GM23338 (cell line): ENCODE results near the gene HLCS.

ENCODE experiments used
- CTCF ChIP-seq, 2 experiments: fragments of 200-600 bp in 1 of 2; sonication (generic) in 1 of 2; conservative IDR thresholded peaks; 2 replicates each; pipeline versions ENCODE4 v1.5.1 to v1.6.1; 2016 to 2017; ENCODE audit warnings: antibody characterized with exemption in 2 of 2, low read depth in 2 of 2, mild to moderate bottlenecking in 2 of 2, moderate library complexity in 1 of 2
- EZH2 ChIP-seq: fragments of 200-600 bp; sonication (generic); IDR thresholded peaks from one replicate; pipeline ENCODE4 v1.8.0; 2017; ENCODE audit warnings: antibody characterized with exemption, mild to moderate bottlenecking, low read depth; ENCODE audit not compliant: unreplicated experiment
- EZH2phosphoT487 ChIP-seq: fragments of 200-600 bp; sonication (generic); IDR thresholded peaks from one replicate; pipeline ENCODE4 v1.8.1; 2018; ENCODE audit warnings: antibody characterized with exemption; ENCODE audit not compliant: unreplicated experiment
- POLR2AphosphoS5 ChIP-seq: IDR thresholded peaks from 2 replicates; pipeline ENCODE4 v1.6.1; 2016; ENCODE audit warnings: antibody characterized with exemption, low read depth

- TF ChIP-seq EZH2 (no peak), CTCF (conservative IDR thresholded peaks at IDR 0.05; ENCODE audit: low read depth in 2 of 2) (no peak), EZH2phosphoT487 (no peak), POLR2AphosphoS5 (no peak)
These were observed 21.4 kb upstream of the HLCS start for GRCh38 chr21:36987845-36988244.
